ENCODE results near the gene LIN7B. TPM values are rescaled to one million over a fixed set of nuclear protein-coding genes. Genes with fewer than 3 reads are reported as not detected.
A peak's percentile ranks its signal among the peaks of the same experiment; 100 is the strongest.

The LIN7B gene
- total and polyA plus RNA-seq, 2 of the 13 experiments (the other 11 are each of a cell fraction or from before 2014, with no cell fraction given), result 5.3 to 7.6 TPM

- TF ChIP-seq, protein P1, sequence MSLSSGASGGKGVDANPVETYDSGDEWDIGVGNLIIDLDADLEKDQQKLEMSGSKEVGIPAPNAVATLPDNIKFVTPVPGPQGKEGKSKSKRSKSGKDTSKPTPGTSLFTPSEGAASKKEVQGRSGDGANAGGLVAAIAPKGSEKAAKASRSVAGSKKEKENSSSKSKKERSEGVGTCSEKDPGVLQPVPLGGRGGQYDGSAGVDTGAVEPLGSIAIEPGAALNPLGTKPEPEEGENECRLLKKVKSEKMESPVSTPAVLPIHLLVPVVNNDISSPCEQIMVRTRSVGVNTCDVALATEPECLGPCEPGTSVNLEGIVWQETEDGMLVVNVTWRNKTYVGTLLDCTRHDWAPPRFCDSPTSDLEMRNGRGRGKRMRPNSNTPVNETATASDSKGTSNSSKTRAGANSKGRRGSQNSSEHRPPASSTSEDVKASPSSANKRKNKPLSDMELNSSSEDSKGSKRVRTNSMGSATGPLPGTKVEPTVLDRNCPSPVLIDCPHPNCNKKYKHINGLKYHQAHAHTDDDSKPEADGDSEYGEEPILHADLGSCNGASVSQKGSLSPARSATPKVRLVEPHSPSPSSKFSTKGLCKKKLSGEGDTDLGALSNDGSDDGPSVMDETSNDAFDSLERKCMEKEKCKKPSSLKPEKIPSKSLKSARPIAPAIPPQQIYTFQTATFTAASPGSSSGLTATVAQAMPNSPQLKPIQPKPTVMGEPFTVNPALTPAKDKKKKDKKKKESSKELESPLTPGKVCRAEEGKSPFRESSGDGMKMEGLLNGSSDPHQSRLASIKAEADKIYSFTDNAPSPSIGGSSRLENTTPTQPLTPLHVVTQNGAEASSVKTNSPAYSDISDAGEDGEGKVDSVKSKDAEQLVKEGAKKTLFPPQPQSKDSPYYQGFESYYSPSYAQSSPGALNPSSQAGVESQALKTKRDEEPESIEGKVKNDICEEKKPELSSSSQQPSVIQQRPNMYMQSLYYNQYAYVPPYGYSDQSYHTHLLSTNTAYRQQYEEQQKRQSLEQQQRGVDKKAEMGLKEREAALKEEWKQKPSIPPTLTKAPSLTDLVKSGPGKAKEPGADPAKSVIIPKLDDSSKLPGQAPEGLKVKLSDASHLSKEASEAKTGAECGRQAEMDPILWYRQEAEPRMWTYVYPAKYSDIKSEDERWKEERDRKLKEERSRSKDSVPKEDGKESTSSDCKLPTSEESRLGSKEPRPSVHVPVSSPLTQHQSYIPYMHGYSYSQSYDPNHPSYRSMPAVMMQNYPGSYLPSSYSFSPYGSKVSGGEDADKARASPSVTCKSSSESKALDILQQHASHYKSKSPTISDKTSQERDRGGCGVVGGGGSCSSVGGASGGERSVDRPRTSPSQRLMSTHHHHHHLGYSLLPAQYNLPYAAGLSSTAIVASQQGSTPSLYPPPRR (CRISPR knock-in tag; IDR thresholded peaks at IDR 0.05; ENCODE audit: borderline replicate concordance), result no peak
- TF ChIP-seq SMARCC2 (IDR thresholded peaks at IDR 0.05) (no peak), MBNL3 (CRISPR knock-in tag; conservative IDR thresholded peaks at IDR 0.05) (no peak), SPEN (CRISPR knock-in tag; IDR thresholded peaks at IDR 0.05; ENCODE audit: low read depth) (peak; percentile 74), GATA4 (IDR thresholded peaks at IDR 0.05; ENCODE audit: borderline replicate concordance, low read depth) (no peak), ZNF224 (CRISPR knock-in tag; IDR thresholded peaks at IDR 0.05) (no peak), ZNF136 (CRISPR knock-in tag; IDR thresholded peaks at IDR 0.05; ENCODE audit: low read depth) (no peak), RARA (CRISPR knock-in tag; IDR thresholded peaks at IDR 0.05) (peak; percentile 61), ZBTB20 (CRISPR knock-in tag; IDR thresholded peaks at IDR 0.05; ENCODE audit: borderline replicate concordance, low read depth) (no peak), PHB2 (IDR thresholded peaks at IDR 0.05; ENCODE audit: partially characterized antibody) (no peak), ZNF619 (CRISPR knock-in tag; IDR thresholded peaks at IDR 0.05) (no peak), ELF1 (CRISPR knock-in tag; IDR thresholded peaks at IDR 0.05) (no peak), MLLT10 (CRISPR knock-in tag; IDR thresholded peaks at IDR 0.05) (no peak), ZFP41 (CRISPR knock-in tag; IDR thresholded peaks at IDR 0.05; ENCODE audit: borderline replicate concordance) (no peak), ZNF3 (CRISPR knock-in tag; IDR thresholded peaks at IDR 0.05) (no peak), ZNF660 (CRISPR knock-in tag; IDR thresholded peaks at IDR 0.05; ENCODE audit: borderline replicate concordance, low read depth) (no peak), MAZ (IDR thresholded peaks at IDR 0.05; ENCODE audit: borderline replicate concordance, low read depth, low read length) (no peak), MAZ (CRISPR knock-in tag; IDR thresholded peaks at IDR 0.05; ENCODE audit: low read depth) (peak; percentile 72), MIER3 (CRISPR knock-in tag; IDR thresholded peaks at IDR 0.05; ENCODE audit: borderline replicate concordance) (peak; percentile 43; the same call in 1 of the 2 replicates), ZNF776 (CRISPR knock-in tag; IDR thresholded peaks at IDR 0.05) (peak; percentile 36; the same call in 1 of the 2 replicates), KDM5A (IDR thresholded peaks at IDR 0.05; ENCODE audit: borderline replicate concordance, low read length) (no peak), ZNF7 (CRISPR knock-in tag; IDR thresholded peaks at IDR 0.05) (no peak), HNRNPUL1 (IDR thresholded peaks at IDR 0.05; ENCODE audit: low read depth, low read length) (no peak), ZNF264 (CRISPR knock-in tag; IDR thresholded peaks at IDR 0.05) (0 out of 2 replicates have a peak, but pooled peaks have one; percentile 32)
- TF ChIP-seq, protein P2, sequence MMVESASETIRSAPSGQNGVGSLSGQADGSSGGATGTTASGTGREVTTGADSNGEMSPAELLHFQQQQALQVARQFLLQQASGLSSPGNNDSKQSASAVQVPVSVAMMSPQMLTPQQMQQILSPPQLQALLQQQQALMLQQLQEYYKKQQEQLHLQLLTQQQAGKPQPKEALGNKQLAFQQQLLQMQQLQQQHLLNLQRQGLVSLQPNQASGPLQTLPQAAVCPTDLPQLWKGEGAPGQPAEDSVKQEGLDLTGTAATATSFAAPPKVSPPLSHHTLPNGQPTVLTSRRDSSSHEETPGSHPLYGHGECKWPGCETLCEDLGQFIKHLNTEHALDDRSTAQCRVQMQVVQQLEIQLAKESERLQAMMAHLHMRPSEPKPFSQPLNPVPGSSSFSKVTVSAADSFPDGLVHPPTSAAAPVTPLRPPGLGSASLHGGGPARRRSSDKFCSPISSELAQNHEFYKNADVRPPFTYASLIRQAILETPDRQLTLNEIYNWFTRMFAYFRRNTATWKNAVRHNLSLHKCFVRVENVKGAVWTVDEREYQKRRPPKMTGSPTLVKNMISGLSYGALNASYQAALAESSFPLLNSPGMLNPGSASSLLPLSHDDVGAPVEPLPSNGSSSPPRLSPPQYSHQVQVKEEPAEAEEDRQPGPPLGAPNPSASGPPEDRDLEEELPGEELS (CRISPR knock-in tag; IDR thresholded peaks at IDR 0.05), result no peak
Measured at GRCh38 chr19:49119411-49120324, 5.5 kb downstream of the LIN7B start, which contains the start of gene PPFIA3 (continued).

All from HepG2 (cell line).